Fibroblast of lung (primary cell): Measurements from ENCODE around the gene C1QL1.

Experiments used
- EZH2 ChIP-seq: IDR thresholded peaks from 2 replicates; pipeline ENCODE4 v1.5.1; 2012; ENCODE audit warnings: low read length, control low read depth, mild to moderate bottlenecking; ENCODE audit errors: missing control alignments
- TF ChIP-seq, protein P1 (sequence below), 2 donors: IDR thresholded peaks in 1 of 2; conservative IDR thresholded peaks in 1 of 2; 1 replicate in 1 of 2; 2 replicates in 1 of 2; pipeline ENCODE4 v1.5.1; 2011 to 2012; ENCODE audit warnings: low read length in 2 of 2, control low read depth in 1 of 2, inconsistent platforms in 1 of 2, low read depth in 1 of 2, mild to moderate bottlenecking in 1 of 2

- no peak for TF ChIP-seq EZH2
- TF ChIP-seq, protein P1, sequence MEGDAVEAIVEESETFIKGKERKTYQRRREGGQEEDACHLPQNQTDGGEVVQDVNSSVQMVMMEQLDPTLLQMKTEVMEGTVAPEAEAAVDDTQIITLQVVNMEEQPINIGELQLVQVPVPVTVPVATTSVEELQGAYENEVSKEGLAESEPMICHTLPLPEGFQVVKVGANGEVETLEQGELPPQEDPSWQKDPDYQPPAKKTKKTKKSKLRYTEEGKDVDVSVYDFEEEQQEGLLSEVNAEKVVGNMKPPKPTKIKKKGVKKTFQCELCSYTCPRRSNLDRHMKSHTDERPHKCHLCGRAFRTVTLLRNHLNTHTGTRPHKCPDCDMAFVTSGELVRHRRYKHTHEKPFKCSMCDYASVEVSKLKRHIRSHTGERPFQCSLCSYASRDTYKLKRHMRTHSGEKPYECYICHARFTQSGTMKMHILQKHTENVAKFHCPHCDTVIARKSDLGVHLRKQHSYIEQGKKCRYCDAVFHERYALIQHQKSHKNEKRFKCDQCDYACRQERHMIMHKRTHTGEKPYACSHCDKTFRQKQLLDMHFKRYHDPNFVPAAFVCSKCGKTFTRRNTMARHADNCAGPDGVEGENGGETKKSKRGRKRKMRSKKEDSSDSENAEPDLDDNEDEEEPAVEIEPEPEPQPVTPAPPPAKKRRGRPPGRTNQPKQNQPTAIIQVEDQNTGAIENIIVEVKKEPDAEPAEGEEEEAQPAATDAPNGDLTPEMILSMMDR (conservative IDR thresholded peaks at IDR 0.05 in 1 of 2, IDR thresholded peaks at IDR 0.05 in 1 of 2; ENCODE audit: low read depth in 1 of 2, low read length in 2 of 2), result no peak
These were observed 22.9 kb upstream of the C1QL1 start for GRCh38 chr17:44990994-44991393.
